Natural killer cell (primary cell): ENCODE data around the gene MICAL2. TPM values are rescaled to one million over a fixed set of nuclear protein-coding genes. Genes with fewer than 3 reads are reported as not detected.
A peak's percentile ranks its signal among the peaks of the same experiment; 100 is the strongest.

ENCODE experiments used
- ATAC-seq, 3 donors: fragments of 150-1000 bp in 2 of 3; fragments of 200-7000 bp in 1 of 3; cut with Tn5 transposase; 1 replicate in 1 of 3; 2 replicates in 2 of 3; pipeline ENCODE4 v1.10.0; 2021; ENCODE audit warnings: mild to moderate bottlenecking in 2 of 3, moderate library complexity in 2 of 3
- DNase-seq, 2 donors: peaks; one replicate each; pipeline versions ENCODE4 v3.0.0 to v3.0.0-alpha.2; 2013 to 2021; ENCODE audit warnings: mixed read lengths in 1 of 2
- H3K27ac ChIP-seq: one replicate; pipeline ENCODE4 v1.5.1; 2013; ENCODE audit warnings: mild to moderate bottlenecking, low read length
- H3K27me3 ChIP-seq: one replicate; pipeline ENCODE4 v1.6.1; 2013; ENCODE audit warnings: low read length; ENCODE audit not compliant: control insufficient read depth, insufficient read depth
- H3K36me3 ChIP-seq: one replicate; pipeline ENCODE4 v1.6.1; 2013; ENCODE audit warnings: low read length; ENCODE audit not compliant: control insufficient read depth, insufficient read depth
- H3K4me1 ChIP-seq: one replicate; pipeline ENCODE4 v1.6.1; 2013; ENCODE audit warnings: low read length; ENCODE audit not compliant: control insufficient read depth, insufficient read depth
- H3K4me3 ChIP-seq: one replicate; pipeline ENCODE4 v1.5.1; 2013; ENCODE audit warnings: low read length
- H3K9me3 ChIP-seq: one replicate; pipeline ENCODE4 v1.6.1; 2013; ENCODE audit warnings: low read length; ENCODE audit not compliant: control insufficient read depth, insufficient read depth
- H3K27ac Mint-ChIP-seq, 2 donors: one replicate each; pipeline ENCODE4 v1.8.0; 2022; ENCODE audit warnings: mild to moderate bottlenecking in 2 of 2, mixed read lengths in 2 of 2, moderate library complexity in 1 of 2
- H3K27me3 Mint-ChIP-seq, 2 donors: one replicate each; pipeline ENCODE4 v1.8.0; 2022; ENCODE audit warnings: low read depth in 2 of 2, mixed read lengths in 2 of 2
- H3K36me3 Mint-ChIP-seq: one replicate; pipeline ENCODE4 v1.8.0; 2022; ENCODE audit warnings: mixed read lengths
- H3K4me1 Mint-ChIP-seq, 2 donors: one replicate each; pipeline ENCODE4 v1.8.0; 2022; ENCODE audit warnings: mixed read lengths in 2 of 2
- H3K4me3 Mint-ChIP-seq: one replicate; pipeline ENCODE4 v1.8.0; 2022; ENCODE audit warnings: mild to moderate bottlenecking, moderate library complexity, mixed read lengths
- H3K9me3 Mint-ChIP-seq, 2 donors: one replicate each; pipeline ENCODE4 v1.8.0; 2022; ENCODE audit warnings: mixed read lengths in 2 of 2
- CTCF ChIP-seq: fragments of 200-600 bp; IDR thresholded peaks from one replicate; pipeline ENCODE4 v1.8.0; 2022; ENCODE audit warnings: antibody characterized with exemption
- WGBS: methylation state at CpG from one replicate; pipeline ENCODE4 v1.1.7; 2013; ENCODE audit warnings: missing lambda C conversion rate; ENCODE audit not compliant: insufficient coverage; 5-methylcytosine and 5-hydroxymethylcytosine counted together
- intact Hi-C: fragments of 100-400 bp; cut with micrococcal nuclease; formaldehyde crosslinking; loops from one replicate; pipeline ENCODE4 v1.14.2; 2022
- total RNA-seq, 4 donors: library from RNA; stranded (reverse); fragments of 120-200 nt in 1 of 4; gene quantifications; one replicate each; pipeline versions ENCODE4 v1.2.3 to v1.2.4, GENCODE V29; 2013 to 2022

MICAL2 gene
- total RNA-seq, 3 donors from 2014 or later (not counting 1 experiment from before 2014, with no cell fraction given), result 54.6 to 68.6 (median 57.4) TPM

- Histone ChIP-seq H3K4me3 (no peak overlapping the region), H3K36me3 (peaks cover 3% of the 10 kb centered on the region), H3K4me1 (peaks cover 16% of the 10 kb centered on the region), H3K27ac (no peak overlapping the region), H3K27me3 (no peaks in the 10 kb centered on the region), H3K9me3 (no peaks in the 10 kb centered on the region)
- Mint-ChIP-seq H3K27ac (no peak overlapping the region), H3K27me3 (no peaks in the 10 kb centered on the region), H3K36me3 (no peaks in the 10 kb centered on the region), H3K9me3 (no peaks in the 10 kb centered on the region), H3K4me3 (no peak overlapping the region), H3K4me1 (peaks cover 37 to 41% of the 10 kb centered on the region in 2 donors)
- intact Hi-C loops, result no loop called here
- ATAC-seq (no peak), DNase-seq (no peak)
- WGBS, result 87% methylated on average over 13 of the region's 13 CpGs
- TF ChIP-seq CTCF, result no peak
Observed at GRCh38 chr11:12137938-12138731, 27.7 kb downstream of the MICAL2 start.

- DNase-seq, result no peak
- WGBS, result 91% methylated on average over 12 of the region's 12 CpGs
- intact Hi-C loops, result no loop called here
- Mint-ChIP-seq H3K27me3 (no peaks in the 10 kb centered on the region), H3K36me3 (no peaks in the 10 kb centered on the region), H3K27ac (no peak overlapping the region), H3K9me3 (no peaks in the 10 kb centered on the region), H3K4me3 (no peak overlapping the region), H3K4me1 (peaks cover 33 to 40% of the 10 kb centered on the region in 2 donors)
- ATAC-seq, result no peak
- peaks cover 3% of the 10 kb centered on the region for H3K36me3 ChIP-seq
- H3K9me3 ChIP-seq, result no peaks in the 10 kb centered on the region
- H3K27me3 ChIP-seq, result no peaks in the 10 kb centered on the region
- no peak for TF ChIP-seq CTCF
- no peak overlapping the region for H3K4me3 ChIP-seq
- H3K4me1 ChIP-seq, result peaks cover 9% of the 10 kb centered on the region
- no peak overlapping the region for H3K27ac ChIP-seq
Observed at GRCh38 chr11:12139144-12139881, 28.9 kb downstream of the MICAL2 start.

GRCh38 chr11:12140186-12140793, 29.9 kb downstream of the MICAL2 start:
- peaks cover 4% of the 10 kb centered on the region for H3K4me1 ChIP-seq
- intact Hi-C loops, result no loop called here
- Mint-ChIP-seq H3K4me1 (peaks cover 26 to 36% of the 10 kb centered on the region in 2 donors), H3K27me3 (no peaks in the 10 kb centered on the region), H3K4me3 (no peak overlapping the region), H3K9me3 (no peaks in the 10 kb centered on the region), H3K36me3 (no peaks in the 10 kb centered on the region), H3K27ac (peak overlapping the region in 1 of 2 donors; percentile 18)
- H3K27ac ChIP-seq, result no peak overlapping the region
- H3K4me3 ChIP-seq, result no peak overlapping the region
- peaks cover 3% of the 10 kb centered on the region for H3K36me3 ChIP-seq
- 100% methylated on average over 3 of the region's 3 CpGs for WGBS
- H3K9me3 ChIP-seq, result no peaks in the 10 kb centered on the region
- no peaks in the 10 kb centered on the region for H3K27me3 ChIP-seq
- ATAC-seq (no peak), DNase-seq (no peak)
- no peak for TF ChIP-seq CTCF
